Neural progenitor cell (in vitro differentiated cells): ENCODE results near the gene PJVK.

Source experiments
- EZH2 ChIP-seq: fragments of 200-600 bp; sonication (generic); IDR thresholded peaks from 2 replicates; pipeline ENCODE4 v1.6.1; 2017; ENCODE audit warnings: antibody characterized with exemption, mild to moderate bottlenecking, moderate library complexity
- EZH2phosphoT487 ChIP-seq: fragments of 200-600 bp; sonication (generic); IDR thresholded peaks from 2 replicates; pipeline ENCODE4 v1.6.1; 2017; ENCODE audit warnings: antibody characterized with exemption
- TF ChIP-seq, protein P1 (sequence below): fragments of 200-600 bp; sonication (generic); IDR thresholded peaks from 2 replicates; pipeline ENCODE4 v1.5.1; 2017; ENCODE audit warnings: antibody characterized with exemption, mild to moderate bottlenecking

DNA sequence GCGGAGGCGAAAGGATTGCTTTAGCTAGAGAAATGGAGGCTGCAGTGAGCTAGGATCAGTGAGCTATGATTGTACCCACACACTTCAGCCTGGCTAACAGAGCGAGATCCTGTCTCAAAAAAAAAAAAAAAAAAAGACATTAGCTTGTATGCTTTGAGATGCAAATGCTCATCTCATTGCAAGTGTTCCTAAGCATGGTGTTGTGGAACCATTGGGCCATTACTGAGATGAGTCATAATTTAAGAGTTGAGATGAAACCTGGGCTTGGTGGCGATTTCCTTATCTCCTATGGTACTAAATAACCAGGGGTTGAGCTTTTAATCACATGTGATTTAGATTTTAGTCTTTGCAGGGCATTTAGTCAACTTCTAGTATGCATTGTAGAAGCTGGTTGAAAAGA, 31.3 kb downstream of the PJVK start:
- TF ChIP-seq, protein P1, sequence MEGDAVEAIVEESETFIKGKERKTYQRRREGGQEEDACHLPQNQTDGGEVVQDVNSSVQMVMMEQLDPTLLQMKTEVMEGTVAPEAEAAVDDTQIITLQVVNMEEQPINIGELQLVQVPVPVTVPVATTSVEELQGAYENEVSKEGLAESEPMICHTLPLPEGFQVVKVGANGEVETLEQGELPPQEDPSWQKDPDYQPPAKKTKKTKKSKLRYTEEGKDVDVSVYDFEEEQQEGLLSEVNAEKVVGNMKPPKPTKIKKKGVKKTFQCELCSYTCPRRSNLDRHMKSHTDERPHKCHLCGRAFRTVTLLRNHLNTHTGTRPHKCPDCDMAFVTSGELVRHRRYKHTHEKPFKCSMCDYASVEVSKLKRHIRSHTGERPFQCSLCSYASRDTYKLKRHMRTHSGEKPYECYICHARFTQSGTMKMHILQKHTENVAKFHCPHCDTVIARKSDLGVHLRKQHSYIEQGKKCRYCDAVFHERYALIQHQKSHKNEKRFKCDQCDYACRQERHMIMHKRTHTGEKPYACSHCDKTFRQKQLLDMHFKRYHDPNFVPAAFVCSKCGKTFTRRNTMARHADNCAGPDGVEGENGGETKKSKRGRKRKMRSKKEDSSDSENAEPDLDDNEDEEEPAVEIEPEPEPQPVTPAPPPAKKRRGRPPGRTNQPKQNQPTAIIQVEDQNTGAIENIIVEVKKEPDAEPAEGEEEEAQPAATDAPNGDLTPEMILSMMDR, result no peak
- TF ChIP-seq EZH2, result no peak
- TF ChIP-seq EZH2phosphoT487, result no peak
